ENCODE measurements around the gene RNF43.

DNA sequence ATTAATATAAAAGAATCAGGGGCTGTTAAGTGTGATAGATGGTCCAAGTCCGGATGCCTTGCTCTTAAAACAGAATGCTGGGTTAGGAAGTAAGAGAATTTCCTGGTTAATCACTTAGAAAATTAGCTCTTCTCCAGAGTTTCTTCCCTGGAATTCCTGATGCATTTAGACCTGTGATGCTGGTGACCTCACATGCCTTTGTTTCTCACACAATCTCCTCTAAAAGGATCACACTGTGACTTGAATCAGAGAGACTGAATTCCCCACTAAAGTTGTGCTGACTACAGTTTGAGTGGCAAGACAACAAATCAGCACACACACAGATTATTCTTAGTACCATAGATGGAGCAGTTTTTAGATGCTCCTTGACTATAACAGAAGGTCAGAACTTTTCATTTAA is 4.4 kb upstream of the RNF43 start:
- TF ChIP-seq CTCF (conservative IDR thresholded peaks at IDR 0.05) (no peak), ZFX (IDR thresholded peaks at IDR 0.05) (no peak)
